PFSK-1 (cell line): Measurements from ENCODE around the gene ERGIC2.

Experiments
- FOXP2 ChIP-seq: optimal IDR thresholded peaks from 2 replicates; pipeline ENCODE3; 2011; ENCODE audit warnings: borderline replicate concordance, control low read depth, inconsistent platforms; ENCODE audit not compliant: insufficient read depth; ENCODE audit errors: extremely low read length, extremely low read depth
- POLR2AphosphoS5 ChIP-seq: IDR thresholded peaks from 2 replicates; pipeline ENCODE4 v1.6.1; 2012; ENCODE audit warnings: low read depth, mild to moderate bottlenecking, control low read depth, low read length, moderate library complexity
- SIN3A ChIP-seq: IDR thresholded peaks from 2 replicates; pipeline ENCODE4 v1.6.1; 2012; ENCODE audit warnings: mild to moderate bottlenecking, low read length, moderate library complexity, borderline replicate concordance; ENCODE audit not compliant: insufficient read depth
- TAF1 ChIP-seq: IDR thresholded peaks from 2 replicates; pipeline ENCODE4 v1.6.1; 2012; ENCODE audit warnings: low read length, control low read depth, borderline replicate concordance; ENCODE audit not compliant: insufficient read depth
- TF ChIP-seq, protein P1 (sequence below), 2 experiments: IDR thresholded peaks; 2 replicates each; pipeline versions ENCODE4 v1.6.1 to v1.8.0; 2011 to 2012; ENCODE audit warnings: low read depth in 2 of 2, low read length in 2 of 2, control low read depth in 1 of 2, inconsistent platforms in 1 of 2, mild to moderate bottlenecking in 1 of 2, moderate library complexity in 1 of 2; ENCODE audit not compliant: insufficient read depth in 1 of 2

DNA sequence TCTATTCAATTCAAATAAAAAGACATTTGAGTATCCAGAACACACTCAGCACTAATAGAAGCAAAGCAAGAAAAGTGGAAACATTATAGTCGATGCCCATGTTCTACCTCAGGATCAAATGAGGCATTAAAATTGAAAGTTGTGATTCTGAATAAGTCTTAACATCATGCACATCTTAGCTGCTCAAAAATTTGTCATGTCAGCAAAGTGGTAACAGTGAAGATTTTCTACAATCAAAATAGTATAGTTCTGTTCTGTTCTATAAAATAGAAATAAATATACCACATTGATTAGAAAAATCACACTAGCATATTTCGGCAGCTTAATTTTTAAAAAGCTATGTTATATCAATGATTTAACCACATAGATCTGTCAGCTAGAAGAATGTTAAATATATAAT lies 74.7 kb downstream of the ERGIC2 start:
- TF ChIP-seq FOXP2 (no peak), POLR2AphosphoS5 (no peak), TAF1 (no peak), SIN3A (no peak)
- TF ChIP-seq, protein P1, sequence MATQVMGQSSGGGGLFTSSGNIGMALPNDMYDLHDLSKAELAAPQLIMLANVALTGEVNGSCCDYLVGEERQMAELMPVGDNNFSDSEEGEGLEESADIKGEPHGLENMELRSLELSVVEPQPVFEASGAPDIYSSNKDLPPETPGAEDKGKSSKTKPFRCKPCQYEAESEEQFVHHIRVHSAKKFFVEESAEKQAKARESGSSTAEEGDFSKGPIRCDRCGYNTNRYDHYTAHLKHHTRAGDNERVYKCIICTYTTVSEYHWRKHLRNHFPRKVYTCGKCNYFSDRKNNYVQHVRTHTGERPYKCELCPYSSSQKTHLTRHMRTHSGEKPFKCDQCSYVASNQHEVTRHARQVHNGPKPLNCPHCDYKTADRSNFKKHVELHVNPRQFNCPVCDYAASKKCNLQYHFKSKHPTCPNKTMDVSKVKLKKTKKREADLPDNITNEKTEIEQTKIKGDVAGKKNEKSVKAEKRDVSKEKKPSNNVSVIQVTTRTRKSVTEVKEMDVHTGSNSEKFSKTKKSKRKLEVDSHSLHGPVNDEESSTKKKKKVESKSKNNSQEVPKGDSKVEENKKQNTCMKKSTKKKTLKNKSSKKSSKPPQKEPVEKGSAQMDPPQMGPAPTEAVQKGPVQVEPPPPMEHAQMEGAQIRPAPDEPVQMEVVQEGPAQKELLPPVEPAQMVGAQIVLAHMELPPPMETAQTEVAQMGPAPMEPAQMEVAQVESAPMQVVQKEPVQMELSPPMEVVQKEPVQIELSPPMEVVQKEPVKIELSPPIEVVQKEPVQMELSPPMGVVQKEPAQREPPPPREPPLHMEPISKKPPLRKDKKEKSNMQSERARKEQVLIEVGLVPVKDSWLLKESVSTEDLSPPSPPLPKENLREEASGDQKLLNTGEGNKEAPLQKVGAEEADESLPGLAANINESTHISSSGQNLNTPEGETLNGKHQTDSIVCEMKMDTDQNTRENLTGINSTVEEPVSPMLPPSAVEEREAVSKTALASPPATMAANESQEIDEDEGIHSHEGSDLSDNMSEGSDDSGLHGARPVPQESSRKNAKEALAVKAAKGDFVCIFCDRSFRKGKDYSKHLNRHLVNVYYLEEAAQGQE (IDR thresholded peaks at IDR 0.05; ENCODE audit: insufficient read depth in 1 of 2, low read depth in 2 of 2, low read length in 2 of 2) = no peak
